Ectodermal cell (in vitro differentiated cells): Measurements from ENCODE around the gene ADARB2.
"Not testable (repeated sequence)": the region's sequence is repeated elsewhere in the genome, so short reads cannot be mapped to it uniquely, and the experiment has no call there.

ENCODE experiments used
- H3K27ac ChIP-seq: 2 replicates; pipeline ENCODE4 v1.7.0; 2013; ENCODE audit warnings: mild to moderate bottlenecking, low read depth, low read length; ENCODE audit not compliant: insufficient read depth, poor library complexity, severe bottlenecking
- H3K27me3 ChIP-seq: 2 replicates; pipeline ENCODE4 v1.7.0; 2013; ENCODE audit warnings: mild to moderate bottlenecking, low read length; ENCODE audit not compliant: insufficient read depth, control insufficient read depth, poor library complexity, severe bottlenecking
- H3K36me3 ChIP-seq: one replicate; pipeline ENCODE4 v1.7.0; 2013; ENCODE audit warnings: low read length; ENCODE audit not compliant: control insufficient read depth, insufficient read depth
- H3K4me1 ChIP-seq: one replicate; pipeline ENCODE4 v1.7.0; 2013; ENCODE audit warnings: low read length; ENCODE audit not compliant: control insufficient read depth, insufficient read depth
- H3K4me3 ChIP-seq: 2 replicates; pipeline ENCODE4 v1.7.0; 2013; ENCODE audit warnings: low read depth, low read length, control low read depth; ENCODE audit not compliant: insufficient read depth
- H3K9me3 ChIP-seq: 2 replicates; pipeline ENCODE4 v1.7.0; 2013; ENCODE audit warnings: mild to moderate bottlenecking, low read length, moderate library complexity; ENCODE audit not compliant: control insufficient read depth
- WGBS, 2 experiments: methylation state at CpG; one replicate each; pipeline ENCODE4 v1.1.7; 2013; ENCODE audit warnings: missing lambda C conversion rate in 2 of 2; 5-methylcytosine and 5-hydroxymethylcytosine counted together

ADARB2 gene

GRCh38 chr10:1344846-1345245, 392.5 kb downstream of the ADARB2 start:
- WGBS, 2 experiments = 89% methylated on average over 17 of the region's 17 CpGs
- H3K4me3 ChIP-seq = no peak overlapping the region
- no peaks in the 10 kb centered on the region for H3K27me3 ChIP-seq
- no peaks in the 10 kb centered on the region for H3K36me3 ChIP-seq
- no peak overlapping the region for H3K27ac ChIP-seq
- H3K9me3 ChIP-seq = no peaks in the 10 kb centered on the region
- no peaks in the 10 kb centered on the region for H3K4me1 ChIP-seq

- Histone ChIP-seq H3K4me1 (no peaks in the 10 kb centered on the region), H3K4me3 (no peak overlapping the region), H3K27ac (no peak overlapping the region), H3K36me3 (no peaks in the 10 kb centered on the region), H3K9me3 (no peaks in the 10 kb centered on the region), H3K27me3 (no peaks in the 10 kb centered on the region)
- 95% methylated on average over 13 of the region's 13 CpGs for WGBS, 2 experiments
These were observed 392.9 kb downstream of the ADARB2 start for GRCh38 chr10:1344408-1344807.

GRCh38 chr10:1343176-1343575, 394.1 kb downstream of the ADARB2 start:
- Histone ChIP-seq H3K36me3 (no peaks in the 10 kb centered on the region), H3K27me3 (no peaks in the 10 kb centered on the region), H3K4me1 (no peaks in the 10 kb centered on the region), H3K27ac (no peak overlapping the region), H3K9me3 (no peaks in the 10 kb centered on the region), H3K4me3 (no peak overlapping the region)
- 86 to 91% methylated on average over 5 of the region's 5 CpGs for WGBS, 2 experiments

DNA sequence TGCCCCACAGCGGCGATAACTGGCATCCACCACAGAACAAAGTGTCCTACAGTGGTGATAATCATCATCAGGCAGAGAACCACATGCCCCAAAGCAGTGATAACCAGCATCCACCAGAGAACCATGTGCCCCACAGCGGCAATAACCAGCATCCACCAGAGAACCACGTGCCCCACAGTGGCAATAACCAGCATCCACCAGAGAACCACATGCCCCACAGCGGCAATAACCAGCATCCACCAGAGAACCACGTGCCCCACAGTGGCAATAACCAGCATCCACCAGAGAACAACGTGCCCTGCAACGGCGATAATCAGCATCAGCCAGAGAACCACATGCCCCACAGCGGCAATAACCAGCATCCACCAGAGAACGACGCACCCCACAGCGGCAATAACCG, 396.3 kb downstream of the ADARB2 start:
- H3K4me3 ChIP-seq, H3K4me1 ChIP-seq, H3K36me3 ChIP-seq, H3K27me3 ChIP-seq, H3K27ac ChIP-seq, H3K9me3 ChIP-seq: not testable (repeated sequence)
- WGBS, 2 experiments = 92 to 95% methylated on average over 14 of the region's 14 CpGs

DNA sequence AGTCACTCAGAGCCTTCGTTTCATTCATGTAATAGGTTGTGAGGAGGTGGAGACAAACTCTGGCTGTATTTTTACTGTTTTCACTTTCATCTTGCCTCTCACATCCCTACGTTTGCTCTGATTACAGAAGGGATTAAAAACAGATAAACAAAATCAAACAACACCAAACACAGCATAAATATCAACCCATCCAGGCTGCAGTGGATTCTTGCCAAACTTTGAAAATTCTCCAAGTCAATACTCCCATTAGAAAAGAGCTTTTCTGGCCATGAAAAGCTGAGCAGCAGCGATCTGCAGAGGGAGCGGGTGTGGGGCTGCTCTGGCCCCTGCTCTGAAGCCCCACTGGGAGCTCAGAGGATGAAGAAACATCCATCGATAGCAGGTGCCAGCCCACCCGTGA, 397.9 kb downstream of the ADARB2 start:
- peaks cover 6% of the 10 kb centered on the region for H3K4me1 ChIP-seq
- no peak overlapping the region for H3K27ac ChIP-seq
- no peak overlapping the region for H3K4me3 ChIP-seq
- H3K9me3 ChIP-seq = no peaks in the 10 kb centered on the region
- no peaks in the 10 kb centered on the region for H3K27me3 ChIP-seq
- no peaks in the 10 kb centered on the region for H3K36me3 ChIP-seq
- 86 to 92% methylated on average over 6 of the region's 6 CpGs for WGBS, 2 experiments

GRCh38 chr10:1335642-1336041, 401.7 kb downstream of the ADARB2 start:
- Histone ChIP-seq H3K9me3 (no peaks in the 10 kb centered on the region), H3K4me1 (peaks cover 6% of the 10 kb centered on the region), H3K4me3 (no peak overlapping the region), H3K27me3 (no peaks in the 10 kb centered on the region), H3K27ac (no peak overlapping the region), H3K36me3 (no peaks in the 10 kb centered on the region)
- 30 to 44% methylated on average over 4 of the region's 4 CpGs for WGBS, 2 experiments

DNA sequence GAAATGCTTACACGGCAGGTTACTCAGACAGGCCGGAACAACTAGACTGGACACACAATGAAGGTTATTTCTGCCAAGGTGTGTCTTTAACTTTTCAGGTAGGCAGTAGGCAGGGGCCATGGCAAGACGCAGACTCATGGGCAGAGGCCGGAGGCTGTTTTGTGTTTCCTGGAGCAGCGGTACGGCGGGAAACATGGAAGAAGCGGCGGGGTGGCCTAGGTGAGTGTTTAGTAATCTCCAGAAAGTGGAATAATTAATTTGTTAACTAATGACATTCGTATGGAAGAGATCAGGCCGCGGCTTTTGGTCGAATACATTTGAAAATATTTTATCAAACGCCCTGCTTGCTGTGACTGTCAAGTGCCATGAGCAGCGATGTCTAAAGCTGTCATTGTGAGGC, 403.3 kb downstream of the ADARB2 start:
- Histone ChIP-seq H3K9me3 (no peaks in the 10 kb centered on the region), H3K4me3 (no peak overlapping the region), H3K27me3 (no peaks in the 10 kb centered on the region), H3K27ac (no peak overlapping the region), H3K4me1 (peaks cover 6% of the 10 kb centered on the region), H3K36me3 (no peaks in the 10 kb centered on the region)
- WGBS, 2 experiments = 95% methylated on average over 15 of the region's 15 CpGs

GRCh38 chr10:1331560-1331959, 405.8 kb downstream of the ADARB2 start:
- Histone ChIP-seq H3K27ac (no peak overlapping the region), H3K4me1 (peaks cover 6% of the 10 kb centered on the region), H3K4me3 (no peak overlapping the region), H3K36me3 (no peaks in the 10 kb centered on the region), H3K9me3 (no peaks in the 10 kb centered on the region), H3K27me3 (no peaks in the 10 kb centered on the region)
- 100% methylated on average over 1 of the region's 1 CpG for WGBS, 2 experiments

DNA sequence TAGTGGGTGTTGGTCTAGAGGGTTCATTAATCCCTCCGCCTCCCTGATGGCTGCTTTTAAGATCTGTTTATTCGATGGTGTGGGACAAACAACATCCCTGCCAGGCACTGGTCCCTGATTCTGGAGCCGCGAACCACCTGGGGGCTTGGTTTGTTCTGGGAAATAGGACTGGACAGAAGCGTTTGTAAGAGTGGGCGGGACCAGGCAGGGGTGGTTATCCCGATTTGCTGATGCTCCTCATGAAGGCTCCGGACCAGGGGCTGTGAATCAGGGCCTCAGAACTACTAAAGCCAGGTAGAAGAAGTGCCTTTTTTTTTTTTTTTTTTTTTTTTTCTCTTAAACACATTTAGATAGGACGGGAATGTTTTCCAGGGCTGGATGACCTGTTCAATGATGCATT, 407.7 kb downstream of the ADARB2 start:
- Histone ChIP-seq H3K9me3 (no peaks in the 10 kb centered on the region), H3K4me3 (no peak overlapping the region), H3K27me3 (no peaks in the 10 kb centered on the region), H3K36me3 (no peaks in the 10 kb centered on the region), H3K4me1 (no peaks in the 10 kb centered on the region), H3K27ac (no peak overlapping the region)
- WGBS, 2 experiments = 89 to 92% methylated on average over 9 of the region's 9 CpGs

DNA sequence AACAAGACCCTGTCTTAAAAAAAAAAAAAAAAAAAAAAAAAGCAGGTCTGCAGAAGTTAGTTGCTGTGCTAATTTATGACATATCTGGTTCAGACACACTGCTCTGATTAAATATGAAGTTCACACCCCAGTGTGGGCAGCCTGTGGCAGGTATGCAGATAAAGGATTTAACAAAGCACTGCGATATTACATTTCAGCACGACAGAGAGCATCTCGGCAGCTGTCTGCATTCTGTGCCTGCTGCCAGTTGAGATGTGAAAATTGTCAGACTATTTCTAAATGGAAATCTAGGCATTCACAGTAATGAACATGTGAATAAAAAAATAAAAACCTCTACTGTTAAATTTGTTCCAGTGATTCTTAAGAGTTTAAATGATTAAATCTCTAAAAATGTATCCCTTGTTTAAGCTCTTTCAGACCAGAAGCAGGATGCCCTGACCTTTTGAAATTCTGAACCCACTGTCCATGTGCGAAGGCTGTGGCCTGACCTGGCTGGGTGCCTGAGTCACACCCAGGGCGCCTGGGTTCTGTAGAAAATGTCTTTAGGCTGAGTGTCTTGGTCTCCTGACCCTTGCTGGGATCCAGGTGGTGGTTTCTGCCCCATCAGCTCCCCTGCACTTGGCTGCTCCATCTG, 408.2 kb downstream of the ADARB2 start:
- Histone ChIP-seq H3K36me3 (no peaks in the 10 kb centered on the region), H3K4me1 (no peaks in the 10 kb centered on the region), H3K4me3 (no peak overlapping the region), H3K27ac (no peak overlapping the region), H3K27me3 (no peaks in the 10 kb centered on the region), H3K9me3 (no peaks in the 10 kb centered on the region)
- 93 to 95% methylated on average over 5 of the region's 5 CpGs for WGBS, 2 experiments
